ENCODE measurements around the gene INTU.

INTU gene

GRCh38 chr4:127672111-127672510, 39.4 kb downstream of the INTU start:
- no peak for DNase-seq (ENCODE audit: low read depth)
- no peak for TF ChIP-seq CTCF (IDR thresholded peaks at IDR 0.05; ENCODE audit: low read depth, low read length)
- no peak for TF ChIP-seq MAX (IDR thresholded peaks at IDR 0.05; ENCODE audit: low read depth, low read length)
- TF ChIP-seq POLR2A (IDR thresholded peaks at IDR 0.05; ENCODE audit: extremely low read depth, insufficient read length): no peak
- TF ChIP-seq MYC (IDR thresholded peaks at IDR 0.05; ENCODE audit: low read depth, low read length): no peak
- no peak overlapping the region for H3K4me3 ChIP-seq (ENCODE audit: low read depth, low read length)

- no peak for DNase-seq (ENCODE audit: low read depth)
- TF ChIP-seq MAX (IDR thresholded peaks at IDR 0.05; ENCODE audit: low read depth, low read length) (no peak), CTCF (IDR thresholded peaks at IDR 0.05; ENCODE audit: low read depth, low read length) (no peak), POLR2A (IDR thresholded peaks at IDR 0.05; ENCODE audit: extremely low read depth, insufficient read length) (no peak), MYC (IDR thresholded peaks at IDR 0.05; ENCODE audit: low read depth, low read length) (no peak)
These were observed 52.5 kb downstream of the INTU start for GRCh38 chr4:127685292-127685691.

GRCh38 chr4:127686658-127687057, 53.9 kb downstream of the INTU start:
- no peak overlapping the region for H3K4me3 ChIP-seq (ENCODE audit: low read depth, low read length)
- no peak for TF ChIP-seq MAX (IDR thresholded peaks at IDR 0.05; ENCODE audit: low read depth, low read length)
- no peak for TF ChIP-seq POLR2A (IDR thresholded peaks at IDR 0.05; ENCODE audit: extremely low read depth, insufficient read length)
- no peak for DNase-seq (ENCODE audit: low read depth)

More at GRCh38 chr4:127685292-127685691, 52.5 kb downstream of the INTU start:
- H3K4me3 ChIP-seq (ENCODE audit: low read depth, low read length): no peak overlapping the region

GRCh38 chr4:127687580-127687979, 54.8 kb downstream of the INTU start:
- H3K4me3 ChIP-seq (ENCODE audit: low read depth, low read length): no peak overlapping the region
- DNase-seq (ENCODE audit: low read depth): no peak
- TF ChIP-seq CTCF (IDR thresholded peaks at IDR 0.05; ENCODE audit: low read depth, low read length): no peak
- no peak for TF ChIP-seq MAX (IDR thresholded peaks at IDR 0.05; ENCODE audit: low read depth, low read length)
- TF ChIP-seq POLR2A (IDR thresholded peaks at IDR 0.05; ENCODE audit: extremely low read depth, insufficient read length): no peak
- TF ChIP-seq MYC (IDR thresholded peaks at IDR 0.05; ENCODE audit: low read depth, low read length): no peak

GRCh38 chr4:127698789-127699200, 66.0 kb downstream of the INTU start:
- peak; percentile 70 for DNase-seq (ENCODE audit: low read depth)
- H3K4me3 ChIP-seq (ENCODE audit: low read depth, low read length): no peak overlapping the region
- TF ChIP-seq MAX (IDR thresholded peaks at IDR 0.05; ENCODE audit: low read depth, low read length): no peak
- TF ChIP-seq CTCF (IDR thresholded peaks at IDR 0.05; ENCODE audit: low read depth, low read length): no peak
- no peak for TF ChIP-seq POLR2A (IDR thresholded peaks at IDR 0.05; ENCODE audit: extremely low read depth, insufficient read length)
- no peak for TF ChIP-seq MYC (IDR thresholded peaks at IDR 0.05; ENCODE audit: low read depth, low read length)

GRCh38 chr4:127708985-127709384, 76.2 kb downstream of the INTU start:
- DNase-seq (ENCODE audit: low read depth): no peak

More at GRCh38 chr4:127708985-127709384, 76.2 kb downstream of the INTU start:
- no peak overlapping the region for H3K4me3 ChIP-seq (ENCODE audit: low read depth, low read length)
- TF ChIP-seq POLR2A (IDR thresholded peaks at IDR 0.05; ENCODE audit: extremely low read depth, insufficient read length) (no peak), MAX (IDR thresholded peaks at IDR 0.05; ENCODE audit: low read depth, low read length) (no peak), CTCF (IDR thresholded peaks at IDR 0.05; ENCODE audit: low read depth, low read length) (no peak), MYC (IDR thresholded peaks at IDR 0.05; ENCODE audit: low read depth, low read length) (no peak)

Data from NB4 (cell line).